ENCODE data around the gene RELL1. TPM values are rescaled to one million over a fixed set of nuclear protein-coding genes. Genes with fewer than 3 reads are reported as not detected.

The RELL1 gene
- total and polyA plus RNA-seq, 10 of the 15 experiments (the other 5 are each of a cell fraction or from before 2014, with no cell fraction given), result 0.20 to 10.9 (median 3.9) TPM

GRCh38 chr4:37706032-37706431 is 19.9 kb upstream of the RELL1 start:
- H3K27ac ChIP-seq (ENCODE audit: control insufficient read depth, insufficient read depth), result no peak overlapping the region
- FAIRE-seq, result no peak
- no peak for TF ChIP-seq CHD4 (IDR thresholded peaks at IDR 0.05)
- no peak for TF ChIP-seq NFIC (IDR thresholded peaks at IDR 0.05; ENCODE audit: low read depth, low read length)
- TF ChIP-seq JUND (IDR thresholded peaks at IDR 0.05; ENCODE audit: low read depth, low read length), result no peak
- TF ChIP-seq MEF2B (IDR thresholded peaks at IDR 0.05; ENCODE audit: partially characterized antibody, poor library complexity, severe bottlenecking), result no peak
- TF ChIP-seq NRF1 (conservative IDR thresholded peaks at IDR 0.05; ENCODE audit: low read depth, low read length), result no peak
- no peak for TF ChIP-seq NFYB (IDR thresholded peaks at IDR 0.05; ENCODE audit: insufficient read depth, low read depth, low read length)
- no peak for TF ChIP-seq SP1 (IDR thresholded peaks at IDR 0.05; ENCODE audit: low read depth, low read length)
- no peak for TF ChIP-seq CEBPB (IDR thresholded peaks at IDR 0.05; ENCODE audit: borderline replicate concordance in 1 of 2, low read depth in 2 of 2, low read length in 2 of 2)
- TF ChIP-seq SREBF1 (IDR thresholded peaks at IDR 0.05; ENCODE audit: low read length), result no peak
- no peak for TF ChIP-seq E2F4 (IDR thresholded peaks at IDR 0.05; ENCODE audit: low read depth, low read length)
- TF ChIP-seq CEBPZ (IDR thresholded peaks at IDR 0.05; ENCODE audit: low read depth, low read length), result no peak
- no peak for TF ChIP-seq STAT1 (conservative IDR thresholded peaks at IDR 0.05)
- TF ChIP-seq CHD2 (IDR thresholded peaks at IDR 0.05; ENCODE audit: borderline replicate concordance, low read depth, low read length), result no peak
- TF ChIP-seq RCOR1 (conservative IDR thresholded peaks at IDR 0.05; ENCODE audit: low read depth, low read length), result no peak
- no peak for TF ChIP-seq REST (IDR thresholded peaks at IDR 0.05; ENCODE audit: low read depth, low read length)
- no peak for TF ChIP-seq EZH2 (IDR thresholded peaks at IDR 0.05; ENCODE audit: borderline replicate concordance, control insufficient read depth, low read depth, low read length)
- TF ChIP-seq MAX (IDR thresholded peaks at IDR 0.05; ENCODE audit: low read depth, low read length), result no peak

More at GRCh38 chr4:37706032-37706431, 19.9 kb upstream of the RELL1 start:
- RAD21 ChIA-PET (ENCODE audit: unreplicated experiment), result no interaction called here
- ATAC-seq (no peak), DNase-seq (ENCODE audit: low read depth, low spot score) (no peak)
- Histone ChIP-seq H3K4me2 (ENCODE audit: control insufficient read depth, insufficient read depth) (no peak overlapping the region), H4K20me1 (ENCODE audit: control insufficient read depth, insufficient read depth) (no peaks in the 10 kb centered on the region), H3K36me3 (ENCODE audit: control insufficient read depth in 2 of 2, insufficient read depth in 2 of 2, low read length in 1 of 2) (no peaks in the 10 kb centered on the region), H3K9ac (ENCODE audit: control insufficient read depth, insufficient read depth, low read length) (no peak overlapping the region), H3K9me3 (replicated peaks; ENCODE audit: control insufficient read depth, insufficient read depth, low read length) (no peaks in the 10 kb centered on the region), H3K79me2 (ENCODE audit: control insufficient read depth, insufficient read depth, low read length) (no peaks in the 10 kb centered on the region), H2AFZ (ENCODE audit: control insufficient read depth, low read depth, low read length) (no peak overlapping the region), H3K4me1 (ENCODE audit: control insufficient read depth, insufficient read depth, low read length) (no peaks in the 10 kb centered on the region), H3K4me3 (no peak overlapping the region), H3K27me3 (replicated peaks in 1 of 2; ENCODE audit: control insufficient read depth in 2 of 2, insufficient read depth in 2 of 2, low read length in 1 of 2) (no peaks in the 10 kb centered on the region; a peak in 1 of 4 replicates)
- SMC1A ChIA-PET (ENCODE audit: uncharacterized antibody, unreplicated experiment), result no interaction called here
- intact Hi-C loops (cut with micrococcal nuclease; ENCODE audit: unreplicated experiment) (no loop called here), in situ Hi-C loops (cut with MboI) (no loop called here)
- CTCF ChIA-PET, result interaction anchor here (1.6 kb wide), 1 partner anchor 103 kb away, joined by 3 read pairs; no protein-coding TSS in a partner anchor
- BruUV-seq (replicated peaks), result no TSS peak
- POLR2A ChIA-PET, result no interaction called here
- 79% methylated on average over 3 of the region's 3 CpGs for WGBS (ENCODE audit: insufficient coverage, insufficient replicate concordance, low lambda C conversion rate, missing lambda C conversion rate)
